Esophagus squamous epithelium (tissue), 5 donors: ENCODE results near the gene PRDM5. TPM values are rescaled to one million over a fixed set of nuclear protein-coding genes. Genes with fewer than 3 reads are reported as not detected.

ENCODE experiments used
- DNase-seq: peaks from one replicate; lab custom pipeline; 2025; lab: John Stamatoyannopoulos, UW
- H3K27ac ChIP-seq, 4 donors: fragments of 200-600 bp; sonication (generic); one replicate each; pipeline ENCODE4 v1.5.1; 2016 to 2019; ENCODE audit warnings: mild to moderate bottlenecking in 1 of 4
- H3K27me3 ChIP-seq, 4 donors: fragments of 200-600 bp; sonication (generic); 1 replicate in 3 of 4; 2 replicates in 1 of 4; pipeline versions ENCODE4 v1.5.1 to v1.6.0; 2017 to 2021; ENCODE audit warnings: antibody characterized with exemption in 1 of 4
- H3K36me3 ChIP-seq, 3 donors: fragments of 200-600 bp; sonication (generic); one replicate each; pipeline ENCODE4 v1.5.1; 2016 to 2019
- H3K4me1 ChIP-seq, 3 donors: fragments of 200-600 bp; sonication (generic); one replicate each; pipeline ENCODE4 v1.5.1; 2017 to 2019
- H3K4me3 ChIP-seq, 4 donors: fragments of 200-600 bp; sonication (generic); 1 replicate in 3 of 4; 2 replicates in 1 of 4; pipeline ENCODE4 v1.5.1; 2016 to 2019; ENCODE audit warnings: mild to moderate bottlenecking in 2 of 4, moderate library complexity in 1 of 4
- H3K9me3 ChIP-seq, 3 donors: fragments of 200-600 bp; sonication (generic); one replicate each; pipeline ENCODE4 v1.5.1; 2016 to 2019
- POLR2A ChIP-seq, 4 donors: fragments of 450-650 bp; IDR thresholded peaks; one replicate each; pipeline ENCODE4 v1.6.1; 2017; ENCODE audit warnings: antibody characterized with exemption in 4 of 4, mild to moderate bottlenecking in 4 of 4, moderate library complexity in 3 of 4
- WGBS, 2 donors: methylation state at CpG; one replicate each; pipeline ENCODE4 v1.1.5; 2018; 5-methylcytosine and 5-hydroxymethylcytosine counted together
- intact Hi-C: fragments of 100-400 bp; cut with DNase I; formaldehyde crosslinking; loops from one replicate; pipeline ENCODE4 v1.15.0; 2022
- total RNA-seq, 4 donors: library from RNA; depleted of rRNA; stranded (reverse); fragments of >200 nt; gene quantifications; one replicate each; pipeline ENCODE4 v1.1.0, GENCODE V29; 2016
- TF ChIP-seq, protein P1 (sequence below), 6 experiments: fragments of 450-650 bp in 4 of 6; fragments of 200-600 bp in 2 of 6; sonication (generic) in 2 of 6; IDR thresholded peaks; one replicate each; pipeline ENCODE4 v1.5.1; 2016 to 2019; ENCODE audit warnings: antibody characterized with exemption in 6 of 6, mild to moderate bottlenecking in 4 of 6, moderate library complexity in 4 of 6
- donor health status: DM: yes; HTN: yes; CAD: no.

Gene PRDM5
- total RNA-seq, 4 donors from 2014 or later = 3.3 to 16.8 (median 6.2) TPM

GRCh38 chr4:120691536-120691935, 231.0 kb downstream of the PRDM5 start:
- H3K27me3 ChIP-seq = no peaks in the 10 kb centered on the region
- H3K36me3 ChIP-seq = no peaks in the 10 kb centered on the region
- TF ChIP-seq POLR2A (IDR thresholded peaks at IDR 0.05) = no peak
- TF ChIP-seq, protein P1, sequence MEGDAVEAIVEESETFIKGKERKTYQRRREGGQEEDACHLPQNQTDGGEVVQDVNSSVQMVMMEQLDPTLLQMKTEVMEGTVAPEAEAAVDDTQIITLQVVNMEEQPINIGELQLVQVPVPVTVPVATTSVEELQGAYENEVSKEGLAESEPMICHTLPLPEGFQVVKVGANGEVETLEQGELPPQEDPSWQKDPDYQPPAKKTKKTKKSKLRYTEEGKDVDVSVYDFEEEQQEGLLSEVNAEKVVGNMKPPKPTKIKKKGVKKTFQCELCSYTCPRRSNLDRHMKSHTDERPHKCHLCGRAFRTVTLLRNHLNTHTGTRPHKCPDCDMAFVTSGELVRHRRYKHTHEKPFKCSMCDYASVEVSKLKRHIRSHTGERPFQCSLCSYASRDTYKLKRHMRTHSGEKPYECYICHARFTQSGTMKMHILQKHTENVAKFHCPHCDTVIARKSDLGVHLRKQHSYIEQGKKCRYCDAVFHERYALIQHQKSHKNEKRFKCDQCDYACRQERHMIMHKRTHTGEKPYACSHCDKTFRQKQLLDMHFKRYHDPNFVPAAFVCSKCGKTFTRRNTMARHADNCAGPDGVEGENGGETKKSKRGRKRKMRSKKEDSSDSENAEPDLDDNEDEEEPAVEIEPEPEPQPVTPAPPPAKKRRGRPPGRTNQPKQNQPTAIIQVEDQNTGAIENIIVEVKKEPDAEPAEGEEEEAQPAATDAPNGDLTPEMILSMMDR (IDR thresholded peaks at IDR 0.05) = no peak
- no peaks in the 10 kb centered on the region for H3K4me1 ChIP-seq
- no peak overlapping the region for H3K4me3 ChIP-seq
- no peaks in the 10 kb centered on the region for H3K9me3 ChIP-seq
- H3K27ac ChIP-seq = no peak overlapping the region
- no peak for DNase-seq
- intact Hi-C loops = no loop called here

GRCh38 chr4:120691106-120691505, 231.4 kb downstream of the PRDM5 start:
- no peaks in the 10 kb centered on the region for H3K27me3 ChIP-seq
- H3K4me1 ChIP-seq = no peaks in the 10 kb centered on the region
- H3K36me3 ChIP-seq = no peaks in the 10 kb centered on the region
- TF ChIP-seq, protein P1 (IDR thresholded peaks at IDR 0.05) = no peak
- no peak for TF ChIP-seq POLR2A (IDR thresholded peaks at IDR 0.05)
- no peak overlapping the region for H3K4me3 ChIP-seq
- H3K27ac ChIP-seq = no peak overlapping the region
- no peaks in the 10 kb centered on the region for H3K9me3 ChIP-seq
- intact Hi-C loops = no loop called here
- no peak for DNase-seq

- no peak for DNase-seq
- H3K9me3 ChIP-seq = no peaks in the 10 kb centered on the region
- no peak for TF ChIP-seq POLR2A (IDR thresholded peaks at IDR 0.05)
- H3K4me1 ChIP-seq = no peaks in the 10 kb centered on the region
- H3K4me3 ChIP-seq = no peak overlapping the region
- no peak overlapping the region for H3K27ac ChIP-seq
- WGBS, 2 donors = 62 to 74% methylated on average over 3 of the region's 3 CpGs
- H3K36me3 ChIP-seq = no peaks in the 10 kb centered on the region
- no peaks in the 10 kb centered on the region for H3K27me3 ChIP-seq
- intact Hi-C loops = no loop called here
Measured at GRCh38 chr4:120688791-120689190, 233.7 kb downstream of the PRDM5 start.

- no peak for DNase-seq
- Histone ChIP-seq H3K27ac (no peak overlapping the region), H3K9me3 (no peaks in the 10 kb centered on the region), H3K36me3 (no peaks in the 10 kb centered on the region), H3K4me1 (no peaks in the 10 kb centered on the region), H3K4me3 (no peak overlapping the region), H3K27me3 (no peaks in the 10 kb centered on the region)
- TF ChIP-seq POLR2A (IDR thresholded peaks at IDR 0.05) = no peak
- TF ChIP-seq, protein P1 (IDR thresholded peaks at IDR 0.05) = no peak
- WGBS, 2 donors = 66 to 98% methylated on average over 2 of the region's 2 CpGs
- intact Hi-C loops = no loop called here
Measured at GRCh38 chr4:120685756-120686278, 236.7 kb downstream of the PRDM5 start.

DNA sequence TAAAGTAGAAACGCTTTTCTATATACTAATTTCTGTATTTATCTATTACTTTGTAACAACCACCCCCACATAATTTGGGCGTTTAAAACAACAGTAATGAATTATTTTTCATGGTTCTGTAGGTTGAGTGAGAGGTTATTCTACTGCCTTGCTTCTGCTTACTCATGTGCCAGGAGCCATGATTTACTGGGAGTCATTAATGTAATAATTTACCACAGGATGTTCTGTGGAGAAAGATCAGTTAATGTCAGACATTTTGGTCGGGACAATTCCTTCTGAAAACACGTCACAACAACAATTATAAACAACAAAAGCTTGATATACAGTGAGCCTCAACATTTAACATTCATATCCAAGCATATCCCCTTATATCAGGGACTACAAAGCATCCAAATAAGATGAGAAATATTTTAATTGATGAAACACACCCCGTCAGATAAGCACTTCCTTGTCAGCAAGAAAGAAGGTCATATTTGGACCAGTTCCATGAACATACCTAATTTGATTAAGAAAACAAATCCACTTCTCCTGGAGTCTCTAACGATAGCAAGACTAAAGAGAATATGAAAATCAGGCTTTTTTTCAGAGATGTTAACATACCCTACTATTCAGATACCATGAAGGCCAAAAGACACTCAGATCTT, 238.5 kb downstream of the PRDM5 start:
- 57 to 59% methylated on average over 6 of the region's 6 CpGs for WGBS, 2 donors
- Histone ChIP-seq H3K27me3 (no peaks in the 10 kb centered on the region), H3K36me3 (no peaks in the 10 kb centered on the region), H3K4me3 (no peak overlapping the region), H3K27ac (no peak overlapping the region), H3K9me3 (no peaks in the 10 kb centered on the region), H3K4me1 (no peaks in the 10 kb centered on the region)
- no peak for TF ChIP-seq POLR2A (IDR thresholded peaks at IDR 0.05)
- TF ChIP-seq, protein P1 (IDR thresholded peaks at IDR 0.05) = no peak
- DNase-seq = no peak
- intact Hi-C loops = no loop called here
